HG03135 (cell line): Measurements from ENCODE around the gene CAMK2A.

Experiments
- ATAC-seq: cut with Tn5 transposase; IDR thresholded peaks from one replicate; pipeline ENCODE4 v1.9.1; 2021; ENCODE audit warnings: mild to moderate bottlenecking, moderate library complexity; ENCODE audit not compliant: unreplicated experiment

Gene CAMK2A

DNA sequence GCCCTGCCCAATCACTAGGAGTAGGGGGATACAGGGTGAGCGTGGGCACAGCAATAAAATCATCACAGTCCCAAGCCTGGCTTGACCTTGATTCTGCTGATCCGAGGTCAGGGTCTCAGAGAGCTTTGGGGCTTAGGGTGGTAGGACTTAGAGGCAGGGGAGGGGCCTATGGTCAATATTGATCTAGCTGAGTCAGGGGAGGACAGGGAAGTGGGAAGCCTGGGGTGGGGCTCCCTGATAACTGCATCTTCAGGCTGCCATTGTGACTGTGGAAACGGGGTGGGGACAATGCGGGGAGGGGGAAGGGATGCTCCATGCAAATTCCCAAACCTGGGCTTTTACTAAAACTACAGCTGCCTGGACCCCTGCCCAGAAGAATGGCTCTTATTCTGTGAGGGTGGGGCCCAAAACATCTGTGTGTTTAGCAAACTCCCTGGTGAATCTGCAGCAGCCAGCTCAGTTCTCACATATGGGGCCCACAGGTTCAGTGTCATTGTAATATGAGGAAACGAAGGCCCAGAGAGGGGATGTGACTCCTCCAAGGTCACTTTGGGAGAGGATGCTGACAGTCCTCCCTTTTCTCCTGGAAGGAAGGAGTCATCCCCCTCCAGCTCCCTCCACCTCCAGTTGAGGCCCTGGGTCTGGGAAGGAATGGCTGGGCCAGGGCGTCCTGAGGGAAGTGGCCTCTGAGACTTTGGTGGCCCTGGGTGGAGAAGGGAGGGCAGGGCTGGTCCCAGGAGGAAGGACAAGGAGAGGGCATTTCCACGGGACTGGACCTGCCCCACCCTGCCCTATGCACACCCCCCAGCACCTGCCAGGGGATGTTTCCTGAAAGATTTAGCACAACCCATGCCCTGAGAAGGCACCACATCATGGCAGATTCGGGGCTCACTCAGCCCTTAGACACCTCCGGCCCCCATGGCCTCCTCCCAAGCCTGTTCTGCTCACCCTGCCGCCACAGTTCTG lies 73.3 kb downstream of the CAMK2A start:
- no peak for ATAC-seq

DNA sequence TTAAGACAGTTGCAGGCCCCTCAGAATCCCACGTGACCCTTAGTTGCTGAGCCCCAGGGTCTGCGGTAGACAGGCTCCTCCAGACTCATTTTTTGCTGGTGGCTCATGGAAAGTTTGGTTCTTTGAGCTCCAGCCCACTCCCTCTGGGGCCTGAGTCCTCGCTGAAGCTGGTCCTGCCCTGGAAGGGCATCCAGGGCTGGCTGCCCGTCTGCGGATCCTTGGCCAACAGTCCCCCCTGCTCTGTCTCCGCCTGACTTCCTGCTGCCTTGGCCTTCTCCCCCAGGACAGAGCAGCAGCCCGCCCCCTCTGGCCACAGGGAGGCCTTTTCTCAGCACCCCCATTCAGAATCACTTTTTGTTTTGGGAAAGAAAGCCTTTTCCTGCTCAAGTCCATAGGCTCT lies 75.3 kb downstream of the CAMK2A start:
- ATAC-seq: no peak

DNA sequence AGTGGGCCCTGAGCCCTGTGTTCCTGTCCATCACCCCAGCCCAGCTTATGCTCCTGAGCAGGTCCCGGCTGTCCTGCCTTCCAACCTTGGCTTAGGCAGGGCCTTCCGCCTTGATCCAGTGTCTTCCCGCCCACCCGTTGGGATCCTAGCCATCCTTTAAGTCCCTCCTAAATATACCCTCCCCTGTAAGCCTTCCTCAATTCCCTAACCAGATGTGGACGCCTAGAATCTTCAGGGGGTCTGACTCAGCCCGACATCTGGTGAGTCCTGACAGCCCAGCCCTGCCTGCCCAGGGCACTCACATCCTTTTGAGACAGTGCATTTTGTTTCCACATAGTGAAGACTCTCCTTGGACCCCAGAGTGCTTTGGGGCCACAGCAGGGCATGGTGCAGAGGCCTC lies 76.0 kb downstream of the CAMK2A start:
- no peak for ATAC-seq

DNA sequence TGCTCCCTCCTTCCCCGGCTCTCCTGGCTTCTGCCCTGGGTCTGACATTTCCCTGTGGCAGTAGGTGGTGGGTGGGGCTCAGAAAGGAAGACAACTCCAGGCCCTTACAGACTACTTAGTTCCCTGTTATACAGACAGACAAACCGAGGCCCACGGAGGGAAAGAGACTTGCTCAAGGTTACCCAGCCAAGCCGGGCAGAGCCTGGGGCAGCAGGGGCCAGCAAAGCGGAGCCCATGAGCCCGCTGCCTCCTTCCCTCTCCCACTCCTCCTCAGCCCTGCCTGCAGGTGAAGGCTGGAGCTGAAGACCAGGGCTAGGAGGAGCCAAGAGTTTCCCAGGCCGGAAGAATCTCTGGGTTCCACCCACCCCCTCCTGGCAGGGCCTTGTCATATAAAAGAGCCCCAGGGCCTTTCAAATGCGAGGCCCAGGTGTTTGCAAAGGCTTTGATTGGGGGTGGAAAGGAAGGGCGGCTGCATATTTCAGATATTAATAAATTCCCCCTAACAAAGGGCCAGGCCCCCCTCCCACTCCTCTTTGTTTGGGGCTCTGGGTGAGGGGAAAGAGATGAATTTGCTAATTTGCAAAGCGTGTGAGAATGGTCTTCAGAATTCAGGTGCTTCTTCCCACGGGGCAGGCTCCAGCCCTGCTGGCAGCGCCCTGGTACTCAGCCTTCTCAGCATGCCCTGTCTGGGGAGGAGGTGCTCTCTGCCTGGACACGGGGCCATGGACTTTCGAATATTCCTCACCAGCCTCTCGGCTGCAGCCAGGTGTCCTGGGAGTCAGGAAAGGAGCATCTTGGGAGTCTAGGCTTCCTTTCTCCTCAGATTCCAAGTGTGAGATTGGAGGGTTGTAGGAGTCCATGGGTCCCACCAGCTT lies 78.2 kb downstream of the CAMK2A start:
- no peak for ATAC-seq

DNA sequence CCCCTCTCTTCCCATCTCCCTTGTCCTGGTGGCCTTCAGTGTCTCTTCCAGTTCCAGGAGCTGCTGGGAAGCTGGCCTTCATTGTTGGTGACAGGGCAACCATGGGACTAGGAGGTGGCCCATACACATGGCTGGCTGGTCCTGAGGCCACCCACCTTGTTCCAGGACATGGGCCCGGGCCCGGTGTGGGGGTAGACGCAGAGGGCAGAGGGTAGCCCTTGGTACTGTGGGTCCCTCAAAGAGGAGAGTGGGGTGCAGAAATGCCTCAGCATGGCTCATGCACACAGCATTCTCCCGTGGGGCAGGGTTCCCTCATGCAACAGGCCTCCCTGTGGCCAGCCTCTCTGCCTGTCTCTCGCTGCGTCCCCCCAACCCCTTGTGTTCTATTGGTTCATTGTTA lies 78.9 kb downstream of the CAMK2A start:
- ATAC-seq: no peak

DNA sequence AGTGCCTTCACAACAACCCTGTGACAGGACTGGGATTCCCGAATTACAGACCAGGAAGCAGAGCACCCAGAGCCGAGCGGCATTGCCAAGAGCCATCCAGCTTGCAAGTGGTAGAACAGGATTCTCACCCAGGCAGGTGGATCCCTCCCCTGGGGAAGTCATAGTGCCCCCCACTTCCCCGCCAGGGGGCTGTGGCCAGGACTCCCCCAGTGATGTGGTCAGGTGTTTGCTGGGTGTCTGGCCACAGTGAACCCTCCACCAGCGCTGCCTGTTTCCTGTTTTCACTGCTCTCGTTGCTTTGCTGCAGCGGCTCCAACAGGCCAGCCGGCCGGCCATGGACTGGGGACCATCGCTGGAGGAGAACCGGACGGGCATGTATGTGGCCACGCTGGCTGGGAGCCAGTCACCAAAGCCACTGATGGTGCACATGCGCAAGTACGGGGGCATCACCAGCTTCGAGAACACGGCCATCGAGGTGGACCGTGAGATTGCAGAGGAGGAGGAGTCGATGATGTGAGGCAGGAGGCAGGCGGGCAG lies 80.4 kb downstream of the CAMK2A start:
- ATAC-seq: no peak

DNA sequence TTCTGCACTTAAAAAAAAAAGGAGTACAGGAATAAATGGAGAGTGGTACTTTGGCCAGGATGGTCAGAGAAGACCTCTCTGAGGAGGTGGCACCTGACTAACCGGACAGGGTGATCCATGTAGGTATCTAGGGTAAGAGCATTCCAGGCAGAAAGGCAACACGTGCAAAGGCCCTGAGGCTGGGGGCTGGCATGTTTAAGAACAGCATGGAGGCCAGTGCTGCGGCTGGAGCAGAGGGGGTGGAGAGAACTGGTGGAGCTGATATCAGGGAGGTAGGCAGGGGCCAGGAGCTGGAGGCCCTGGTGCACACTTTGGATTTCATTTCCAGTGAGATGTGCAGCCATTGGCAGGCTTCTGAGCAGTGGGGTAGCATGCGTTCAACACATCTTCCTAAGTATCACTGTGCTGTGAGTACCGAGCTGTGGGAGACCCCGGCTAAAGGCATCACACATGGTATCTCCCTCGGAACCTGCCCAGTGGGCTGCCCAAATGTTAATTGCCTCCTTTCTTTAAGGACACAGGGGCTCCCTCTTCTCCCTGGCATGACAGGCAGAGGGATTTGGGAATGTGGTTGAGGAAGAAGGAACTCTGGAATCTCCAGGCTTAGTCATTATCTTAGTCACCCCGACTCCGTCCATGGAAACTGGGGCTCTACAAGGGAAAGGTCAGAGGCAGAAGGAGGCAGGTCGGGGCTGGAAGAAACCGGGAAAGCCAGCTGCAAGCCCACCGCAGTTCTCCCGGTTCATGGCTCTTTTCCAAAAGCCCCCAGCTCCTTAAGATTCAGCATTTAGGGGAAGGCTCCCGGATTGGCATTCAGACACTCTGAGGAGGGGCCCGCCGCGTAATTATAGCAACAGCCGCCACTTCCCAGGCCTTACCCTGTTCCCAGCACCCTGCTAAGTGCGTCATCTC lies 81.1 kb downstream of the CAMK2A start:
- ATAC-seq: no peak

DNA sequence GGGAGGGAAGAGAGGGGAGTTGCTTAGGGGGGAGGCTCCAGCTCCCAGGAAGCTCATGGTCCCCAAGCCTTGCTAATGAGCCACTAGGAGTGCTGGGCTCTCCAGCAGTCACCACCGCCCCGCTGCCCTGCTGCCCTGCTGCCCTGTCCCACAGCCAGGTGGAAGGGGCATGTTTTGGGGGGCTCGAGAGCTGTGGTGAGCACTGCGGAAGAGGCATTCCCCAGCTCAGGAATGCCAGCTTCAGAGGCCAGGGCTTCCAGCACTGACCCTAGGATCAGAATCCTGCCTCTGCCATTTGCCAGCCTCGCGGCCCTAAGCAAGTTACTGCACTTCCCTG lies 82.8 kb downstream of the CAMK2A start:
- ATAC-seq: no peak

DNA sequence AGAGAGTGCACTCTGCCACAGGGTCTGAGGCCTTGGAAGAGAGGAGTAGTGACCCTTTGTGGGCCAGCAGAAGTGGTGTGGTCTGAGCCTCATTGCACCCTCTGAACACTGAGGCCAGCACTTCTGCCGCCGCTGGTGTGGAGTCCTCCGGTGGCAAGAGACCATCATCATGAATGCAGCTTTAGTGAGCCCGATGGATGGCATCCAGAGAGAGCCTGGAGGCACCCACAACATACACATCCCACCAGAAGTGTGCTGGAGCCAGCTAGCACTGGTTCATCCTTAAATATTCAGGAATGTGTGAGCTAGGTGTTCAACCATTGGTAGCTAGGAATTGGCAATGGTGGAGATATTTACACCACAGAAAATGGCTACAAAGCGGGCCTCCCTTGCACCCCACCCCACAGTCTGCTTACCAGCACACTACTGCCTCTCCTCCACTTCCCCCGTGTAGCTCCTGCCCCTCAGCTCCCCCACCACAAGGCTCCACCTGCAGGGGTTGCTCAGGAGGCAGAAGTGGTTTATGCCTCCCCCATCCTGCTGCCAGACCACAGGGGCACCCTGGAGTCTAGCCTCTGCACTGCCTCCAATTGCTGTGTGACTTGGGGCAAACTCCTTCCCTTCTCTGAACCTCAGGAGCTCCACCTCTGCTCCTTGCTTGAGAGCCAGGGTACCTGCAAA lies 83.3 kb downstream of the CAMK2A start:
- no peak for ATAC-seq

DNA sequence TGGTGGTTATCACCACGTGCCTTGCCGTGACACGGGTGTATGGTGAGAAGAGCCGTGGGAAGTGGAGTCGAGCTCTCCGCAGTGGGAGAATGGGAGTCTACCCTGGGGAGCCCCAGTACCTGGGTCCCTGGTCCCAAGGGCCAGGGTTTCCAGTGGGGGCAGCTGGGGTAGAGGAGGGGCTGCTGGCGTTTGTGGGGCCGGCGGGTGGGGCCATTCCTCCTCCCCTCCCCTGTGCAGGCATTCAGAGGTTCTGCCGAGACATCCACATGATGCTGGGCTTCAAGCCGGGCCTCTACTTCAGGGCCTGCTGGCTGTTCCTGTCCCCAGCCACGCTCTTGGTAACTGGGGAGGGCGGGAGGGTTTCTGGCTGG lies 85.0 kb downstream of the CAMK2A start:
- no peak for ATAC-seq

DNA sequence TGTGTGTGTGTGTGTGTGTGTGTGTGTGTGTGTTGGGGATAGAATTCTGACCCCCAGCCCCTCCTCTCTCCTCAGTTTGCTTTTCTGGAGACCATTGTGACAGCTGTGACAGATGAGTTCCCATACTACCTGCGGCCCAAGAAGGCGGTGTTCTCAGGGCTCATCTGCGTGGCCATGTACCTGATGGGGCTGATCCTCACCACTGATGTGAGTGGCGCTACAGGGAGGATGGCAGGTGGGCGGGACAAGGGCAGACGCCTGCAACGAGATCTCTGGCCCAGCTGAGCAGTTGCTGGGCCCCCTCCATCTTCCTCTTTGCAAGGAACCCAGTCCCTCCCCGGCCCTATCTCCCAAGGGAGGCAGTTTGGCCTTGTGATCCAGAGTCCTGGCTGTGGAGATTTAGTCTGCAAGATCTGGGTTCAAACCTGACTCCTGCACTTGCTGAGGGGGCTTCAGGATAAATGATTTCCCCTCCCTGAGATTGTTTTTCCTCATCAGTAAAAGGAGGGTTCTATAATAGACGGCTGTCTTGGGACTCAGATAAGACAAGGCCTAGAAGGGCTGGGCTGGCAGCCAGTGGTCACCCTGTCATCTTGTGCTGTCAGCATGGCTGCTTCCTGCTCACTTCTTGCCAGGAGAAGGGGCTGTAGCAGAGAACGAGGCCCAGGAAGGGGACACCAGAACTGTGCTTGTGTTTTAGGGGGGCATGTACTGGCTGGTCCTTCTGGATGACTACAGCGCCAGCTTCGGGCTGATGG lies 85.6 kb downstream of the CAMK2A start:
- no peak for ATAC-seq

DNA sequence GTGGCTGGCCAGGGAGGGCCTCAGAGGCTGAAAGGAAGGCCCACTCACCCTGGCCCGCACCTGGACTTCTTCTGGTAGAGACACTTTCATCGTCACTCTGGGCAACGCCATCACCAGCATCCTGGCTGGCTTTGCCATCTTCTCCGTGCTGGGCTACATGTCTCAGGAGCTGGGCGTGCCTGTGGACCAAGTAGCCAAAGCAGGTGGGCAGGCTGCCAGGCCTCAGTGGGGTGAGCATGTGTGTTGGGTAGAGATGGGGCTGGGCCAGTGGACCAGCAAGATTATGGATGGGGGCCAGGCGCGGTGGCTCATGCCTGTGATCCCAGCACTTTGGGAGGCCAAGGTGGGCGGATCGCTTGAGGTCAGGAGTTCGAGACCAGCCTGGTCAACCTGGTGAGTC lies 87.1 kb downstream of the CAMK2A start:
- no peak for ATAC-seq

DNA sequence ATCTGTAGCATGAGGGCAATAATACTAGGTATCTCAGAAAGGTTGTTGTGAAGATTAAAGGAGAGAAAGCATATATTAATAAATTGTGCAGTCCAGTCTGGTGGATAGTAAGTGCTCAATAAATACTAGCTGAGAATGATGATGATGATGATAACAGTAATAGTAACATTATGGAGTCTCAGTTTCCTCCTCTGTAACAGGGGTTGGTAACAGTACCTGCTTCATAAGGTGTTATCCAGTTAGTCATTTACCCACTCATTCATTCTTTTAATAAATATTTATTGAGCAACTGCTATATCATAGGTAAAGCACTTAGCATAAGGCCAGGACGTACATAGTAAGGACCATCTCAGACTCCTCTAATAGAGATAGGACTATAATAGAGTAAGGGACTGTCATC lies 92.1 kb downstream of the CAMK2A start:
- no peak for ATAC-seq

DNA sequence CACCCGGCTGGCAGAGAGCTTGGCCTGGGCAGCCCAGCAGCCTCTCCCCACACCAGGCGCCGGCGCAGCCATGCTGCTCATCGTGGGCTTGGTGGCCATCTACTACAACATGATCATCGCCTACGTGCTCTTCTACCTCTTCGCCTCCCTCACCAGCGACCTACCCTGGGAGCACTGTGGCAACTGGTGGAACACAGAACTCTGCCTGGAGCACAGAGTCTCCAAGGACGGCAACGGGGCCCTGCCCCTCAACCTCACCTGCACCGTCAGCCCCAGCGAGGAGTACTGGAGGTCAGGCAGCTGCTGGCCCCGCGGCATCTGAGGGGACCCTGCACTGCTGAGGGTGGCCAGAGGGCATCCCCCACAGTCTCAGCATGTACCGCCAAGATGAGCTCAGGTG lies 92.6 kb downstream of the CAMK2A start:
- no peak for ATAC-seq

DNA sequence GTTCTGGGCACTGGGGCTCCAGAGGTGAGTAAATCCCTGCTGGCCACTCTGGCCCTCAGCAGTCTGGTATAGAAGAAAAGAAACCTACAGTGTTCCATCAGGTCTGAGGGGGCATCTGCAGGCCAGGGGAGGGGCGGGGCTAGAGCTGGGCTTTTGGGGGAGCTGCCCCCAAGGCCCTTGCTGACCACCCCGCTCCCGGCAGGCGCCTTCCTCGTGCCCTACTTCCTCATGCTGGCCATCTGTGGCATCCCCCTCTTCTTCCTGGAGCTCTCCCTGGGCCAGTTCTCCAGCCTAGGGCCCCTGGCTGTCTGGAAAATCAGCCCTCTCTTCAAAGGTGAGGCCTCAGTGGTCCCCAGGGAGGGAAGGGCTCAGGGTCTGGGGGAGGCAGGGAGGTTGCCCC lies 93.1 kb downstream of the CAMK2A start:
- ATAC-seq: no peak

DNA sequence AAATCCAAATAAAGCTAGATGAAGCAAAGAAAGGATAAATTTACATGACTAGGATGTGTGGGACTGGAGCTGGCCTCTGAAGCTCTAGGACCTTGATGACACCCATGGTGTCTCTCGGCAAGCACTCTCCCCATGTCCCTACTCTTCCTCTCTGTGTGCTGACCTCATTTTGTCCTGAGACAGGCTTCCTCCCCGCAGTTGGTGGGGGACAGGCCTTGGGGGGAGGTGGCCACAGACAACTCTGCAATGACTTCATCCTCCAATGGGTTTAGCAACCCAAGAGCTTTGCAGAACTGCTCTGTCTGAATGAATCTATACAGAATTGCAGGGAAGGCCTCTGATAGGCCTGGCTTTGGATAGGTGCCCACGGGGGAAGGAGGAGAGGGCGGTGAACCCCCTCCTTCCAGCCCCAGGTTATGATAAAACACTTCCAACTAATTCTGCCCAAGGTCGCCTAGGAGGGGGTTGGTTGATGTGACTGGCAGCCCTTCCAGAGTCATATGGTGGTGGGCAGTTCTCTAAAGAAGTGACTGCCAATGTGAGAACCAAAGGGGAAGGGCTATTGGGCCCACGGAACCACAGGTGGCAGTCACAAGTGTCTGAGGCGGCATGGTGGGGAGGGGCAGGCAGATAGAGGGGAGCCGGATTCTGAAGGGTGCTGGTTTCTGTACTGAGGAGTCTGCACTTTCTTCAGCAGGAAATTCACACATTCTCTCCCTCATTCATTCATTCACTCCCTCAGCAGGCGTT lies 93.7 kb downstream of the CAMK2A start:
- no peak for ATAC-seq

DNA sequence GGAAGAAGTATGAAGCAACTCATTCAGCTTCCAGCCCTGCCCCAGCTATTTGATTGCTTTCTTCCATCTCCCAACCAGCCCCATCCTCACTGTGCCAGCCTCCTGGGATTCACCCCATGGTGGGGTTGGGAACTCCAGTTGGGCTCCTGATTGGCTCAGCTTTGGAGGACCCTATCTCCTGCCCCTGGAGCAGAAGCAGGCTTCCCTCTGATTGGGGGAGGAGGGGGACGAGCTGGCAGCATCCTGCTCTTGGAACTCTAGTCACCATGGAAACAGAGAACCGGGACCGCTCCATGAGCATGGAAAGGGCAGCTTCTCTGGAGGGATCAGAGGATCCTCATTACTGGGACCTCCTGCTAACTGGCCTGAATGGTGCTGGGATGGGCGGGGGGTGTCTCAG lies 97.1 kb downstream of the CAMK2A start:
- no peak for ATAC-seq

DNA sequence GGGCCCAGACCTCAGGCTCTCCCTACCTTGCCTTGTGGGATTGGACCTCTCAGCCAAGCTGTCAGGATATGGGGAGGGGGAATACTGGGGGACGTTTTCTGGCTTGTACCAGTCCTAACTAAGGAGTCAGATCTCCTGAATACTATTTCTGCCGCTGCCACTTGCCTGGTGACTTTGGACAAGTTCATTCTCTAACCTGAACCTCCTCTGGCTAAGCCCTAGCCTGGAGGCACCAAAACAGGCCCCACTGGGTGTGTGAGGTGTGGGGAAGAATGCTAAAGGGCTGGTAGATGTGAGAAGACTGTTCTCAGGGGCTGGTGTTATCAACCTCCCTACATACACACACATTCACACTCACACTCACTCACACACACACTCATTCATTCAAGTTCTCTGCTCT lies 98.6 kb downstream of the CAMK2A start:
- ATAC-seq: no peak

DNA sequence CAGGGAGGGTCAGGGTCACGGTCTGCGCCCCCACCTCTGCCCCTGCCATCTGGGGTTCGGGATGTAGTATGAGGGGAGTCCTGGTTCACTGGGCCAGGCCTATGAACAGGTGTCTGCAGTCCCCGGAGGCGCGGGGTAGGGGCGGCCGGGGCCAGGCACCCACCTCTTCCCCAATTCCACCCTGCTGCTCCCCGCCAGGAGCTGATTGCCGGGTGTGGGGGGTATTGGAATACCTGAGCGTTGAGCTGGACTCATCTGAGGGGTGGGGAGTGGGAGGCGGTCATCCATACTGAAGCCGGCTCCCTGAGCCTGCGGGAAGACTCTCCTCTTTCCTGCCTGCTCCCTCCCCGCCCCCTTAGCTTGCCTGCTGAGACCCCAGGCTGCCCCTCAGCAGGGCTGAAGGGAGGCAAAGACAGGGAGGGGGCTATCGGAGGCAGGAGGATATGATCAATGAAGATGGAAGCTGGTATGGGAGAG lies 99.0 kb downstream of the CAMK2A start:
- no peak for ATAC-seq
